HCT116 (cell line): ENCODE data around the gene TNFRSF18. TPM values are rescaled to one million over a fixed set of nuclear protein-coding genes. Genes with fewer than 3 reads are reported as not detected.

ENCODE experiments used
- ATAC-seq: fragments of 200-7000 bp; cut with Tn5 transposase; 2 replicates; pipeline ENCODE4 v1.9.1; 2020; ENCODE audit warnings: mild to moderate bottlenecking, moderate library complexity
- BruUV-seq: library from RNA; stranded (reverse); fragments of 400-500 nt; replicated peaks from 2 replicates; lab custom pipeline; 2021; lab: Mats Ljungman, UMichigan
- CTCF ChIA-PET: fragments of 300-600 bp; sonication (Branson Sonifier 250); formaldehyde crosslinking; loops from one replicate; lab custom pipeline; 2021; ENCODE audit warnings: antibody characterized with exemption; lab: Charles Lee
- POLR2A ChIA-PET: fragments of 300-600, 350-600 bp; sonication (Branson Sonifier 250); formaldehyde crosslinking; loops from one replicate; lab custom pipeline; 2021; ENCODE audit warnings: antibody characterized with exemption; lab: Charles Lee
- RAD21 ChIA-PET, 2 experiments: fragments of 300-600 bp; sonication (Branson Sonifier 250); formaldehyde crosslinking; loops; one replicate each; lab custom pipeline; 2023; ENCODE audit warnings: low total read pairs in 2 of 2; ENCODE audit not compliant: uncharacterized antibody in 2 of 2, unreplicated experiment in 2 of 2, low non-redundant PET in 1 of 2; lab: Charles Lee
- DNase-seq: peaks from one replicate; pipeline ENCODE4 v3.0.0-alpha.2; 2010; ENCODE audit warnings: low read depth, low spot score
- H2AFZ ChIP-seq: fragments of 200-600 bp; shearing (Covaris generic), sonication (generic); 2 replicates; pipeline ENCODE4 v1.6.1; 2017; ENCODE audit warnings: low read depth, mixed run types, mixed read lengths, antibody characterized with exemption, low read length; ENCODE audit not compliant: poor library complexity, severe bottlenecking
- H3K27ac ChIP-seq: 2 replicates; pipeline ENCODE4 v1.5.1; 2012; ENCODE audit warnings: low read depth, low read length
- H3K27me3 ChIP-seq: fragments of 200-600 bp; sonication (generic); 2 replicates; pipeline ENCODE4 v1.6.1; 2016; ENCODE audit warnings: mixed run types, low read length, mixed read lengths; ENCODE audit not compliant: insufficient read depth
- H3K36me3 ChIP-seq, 2 experiments: fragments of 200-500 bp in 1 of 2; fragments of 200-600 bp in 1 of 2; sonication (Bioruptor generic) in 1 of 2; sonication (generic) in 1 of 2; 2 replicates each; pipeline versions ENCODE4 v1.5.1 to v1.6.1; 2014 to 2016; ENCODE audit warnings: low read length in 2 of 2, inconsistent platforms in 1 of 2, mixed read lengths in 1 of 2, mixed run types in 1 of 2; ENCODE audit not compliant: insufficient read depth in 2 of 2, control insufficient read depth in 1 of 2
- H3K4me1 ChIP-seq, 2 experiments: fragments of 200-600 bp in 1 of 2; sonication (generic) in 1 of 2; 2 replicates each; pipeline versions ENCODE4 v1.5.1 to v1.6.1; 2012 to 2017; ENCODE audit warnings: low read length in 2 of 2, inconsistent platforms in 1 of 2, mild to moderate bottlenecking in 1 of 2, mixed read lengths in 1 of 2, mixed run types in 1 of 2, moderate library complexity in 1 of 2; ENCODE audit not compliant: insufficient read depth in 2 of 2, control insufficient read depth in 1 of 2
- H3K4me2 ChIP-seq: fragments of 200-600 bp; sonication (generic); 2 replicates; pipeline ENCODE4 v1.6.1; 2017; ENCODE audit warnings: mixed run types, low read length, mixed read lengths
- H3K4me3 ChIP-seq, 2 experiments: fragments of 200-600 bp in 1 of 2; sonication (generic) in 1 of 2; replicated peaks in 1 of 2; 2 replicates each; pipeline ENCODE4 v1.5.1; 2011 to 2016; ENCODE audit warnings: low read length in 2 of 2, control low read depth in 1 of 2, low read depth in 1 of 2, mild to moderate bottlenecking in 1 of 2, mixed read lengths in 1 of 2, mixed run types in 1 of 2
- H3K79me2 ChIP-seq: fragments of 200-600 bp; sonication (generic); 2 replicates; pipeline ENCODE4 v1.6.1; 2017; ENCODE audit warnings: mild to moderate bottlenecking, mixed run types, low read length, moderate library complexity, mixed read lengths; ENCODE audit not compliant: insufficient read depth
- H3K9ac ChIP-seq: fragments of 200-600 bp; sonication (generic); 2 replicates; pipeline ENCODE4 v1.6.1; 2016; ENCODE audit warnings: low read length, mixed read lengths
- H3K9me2 ChIP-seq: fragments of 200-600 bp; sonication (generic), shearing (Covaris generic); 2 replicates; pipeline ENCODE4 v1.6.1; 2017; ENCODE audit warnings: mixed run types, mild to moderate bottlenecking, moderate library complexity; ENCODE audit not compliant: insufficient read depth
- H3K9me3 ChIP-seq, 2 experiments: fragments of 200-500 bp in 1 of 2; fragments of 200-600 bp in 1 of 2; sonication (Bioruptor generic) in 1 of 2; sonication (generic) in 1 of 2; 2 replicates each; pipeline ENCODE4 v1.6.1; 2014 to 2017; ENCODE audit warnings: low read length in 2 of 2, mixed read lengths in 2 of 2, inconsistent platforms in 1 of 2, low read depth in 1 of 2, mild to moderate bottlenecking in 1 of 2, mixed run types in 1 of 2, moderate library complexity in 1 of 2; ENCODE audit not compliant: control insufficient read depth in 1 of 2, insufficient read depth in 1 of 2
- H4K20me1 ChIP-seq: fragments of 200-600 bp; sonication (generic), shearing (Covaris generic); 2 replicates; pipeline ENCODE4 v1.6.1; 2017; ENCODE audit warnings: mixed run types, mild to moderate bottlenecking, moderate library complexity; ENCODE audit not compliant: insufficient read depth
- CBX3 ChIP-seq: IDR thresholded peaks from 2 replicates; pipeline ENCODE4 v1.6.1; 2012; ENCODE audit warnings: low read depth
- CTCF ChIP-seq, 3 experiments: fragments of 200-600 bp in 1 of 3; sonication (generic) in 1 of 3; IDR thresholded peaks in 2 of 3; conservative IDR thresholded peaks in 1 of 3; 2 replicates each; pipeline ENCODE4 v1.5.1; 2012 to 2017; ENCODE audit warnings: low read depth in 2 of 3, low read length in 2 of 3, antibody characterized with exemption in 1 of 3, borderline replicate concordance in 1 of 3, control low read depth in 1 of 3, mild to moderate bottlenecking in 1 of 3, mixed read lengths in 1 of 3, mixed run types in 1 of 3, moderate library complexity in 1 of 3; ENCODE audit not compliant: insufficient read depth in 1 of 3
- EGR1 ChIP-seq: IDR thresholded peaks from 2 replicates; pipeline ENCODE4 v1.6.1; 2012; ENCODE audit warnings: low read depth
- EZH2phosphoT487 ChIP-seq: fragments of 200-600 bp; IDR thresholded peaks from 2 replicates; pipeline ENCODE4 v1.6.1; 2018; ENCODE audit warnings: antibody characterized with exemption, borderline replicate concordance
- POLR2A ChIP-seq: IDR thresholded peaks from 2 replicates; pipeline ENCODE4 v1.7.0; 2011; ENCODE audit warnings: borderline replicate concordance; ENCODE audit not compliant: insufficient read depth, insufficient read length; ENCODE audit errors: extremely low read depth
- YY1 ChIP-seq: IDR thresholded peaks from 2 replicates; pipeline ENCODE4 v1.6.1; 2011; ENCODE audit warnings: low read length, low read depth, moderate library complexity, mild to moderate bottlenecking; ENCODE audit not compliant: insufficient replicate concordance; ENCODE audit errors: extremely low read depth
- ZBTB33 ChIP-seq: IDR thresholded peaks from 2 replicates; pipeline ENCODE4 v1.6.1; 2011; ENCODE audit warnings: mild to moderate bottlenecking, low read length, moderate library complexity; ENCODE audit not compliant: insufficient replicate concordance; ENCODE audit errors: extremely low read depth
- ZNF274 ChIP-seq: fragments of 200-500 bp; sonication (Bioruptor generic); IDR thresholded peaks from 2 replicates; pipeline ENCODE4 v1.6.1; 2014; ENCODE audit warnings: mild to moderate bottlenecking, low read depth, low read length, inconsistent platforms
- intact Hi-C: fragments of 100-400 bp; cut with micrococcal nuclease; formaldehyde crosslinking; loops from 2 replicates; pipeline ENCODE4 v1.10.0; 2022
- total RNA-seq: library from RNA; stranded (reverse); gene quantifications from one replicate; pipeline ENCODE4 v1.2.1, GENCODE V29; 2021; ENCODE audit not compliant: unreplicated experiment

TNFRSF18 gene
- total RNA-seq, 1 experiment from 2014 or later: 56.2 TPM

DNA sequence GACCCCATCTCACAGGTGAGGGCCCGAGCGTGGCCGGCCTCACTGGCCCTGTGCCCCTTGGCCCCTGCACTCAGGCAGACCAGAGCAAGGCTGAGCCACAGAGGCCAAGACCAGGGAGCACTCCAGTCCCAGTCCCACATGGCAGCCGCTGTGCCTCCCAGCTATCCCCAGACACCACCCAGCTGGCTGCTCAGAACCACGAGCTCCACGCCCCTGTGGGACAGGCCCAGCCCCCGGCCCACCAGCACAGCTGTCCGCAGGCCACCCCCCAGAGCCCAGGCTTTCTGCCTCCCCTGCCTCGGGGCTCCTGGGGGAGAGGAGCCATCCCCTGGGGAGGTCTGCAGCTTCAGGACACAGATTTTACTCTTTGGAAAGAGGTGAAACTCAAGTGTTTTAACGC is 49.2 kb upstream of the TNFRSF18 start:
- RAD21 ChIA-PET: no interaction called here
- Histone ChIP-seq H3K4me2 (no peak overlapping the region), H3K9me3 (no peaks in the 10 kb centered on the region), H2AFZ (no peak overlapping the region), H4K20me1 (no peaks in the 10 kb centered on the region), H3K4me3 (no peak overlapping the region), H3K9me2 (no peaks in the 10 kb centered on the region), H3K9ac (no peak overlapping the region), H3K36me3 (peaks cover 17 to 39% of the 10 kb centered on the region in 2 experiments; a peak in 3 of 4 replicates), H3K27ac (no peak overlapping the region), H3K27me3 (no peaks in the 10 kb centered on the region), H3K79me2 (peaks cover 4% of the 10 kb centered on the region; the same call in 1 of the 2 replicates), H3K4me1 (peaks cover 4 to 6% of the 10 kb centered on the region in 2 experiments; a peak in 3 of 4 replicates)
- ATAC-seq: no peak
- BruUV-seq: no TSS peak
- CTCF ChIA-PET: no interaction called here
- POLR2A ChIA-PET: no interaction called here
- TF ChIP-seq POLR2A (no peak), EGR1 (no peak), CBX3 (no peak), EZH2phosphoT487 (no peak), CTCF (IDR thresholded peaks at IDR 0.05 in 2 of 3, conservative IDR thresholded peaks at IDR 0.05 in 1 of 3; ENCODE audit: borderline replicate concordance in 1 of 3, insufficient read depth in 1 of 3, low read depth in 2 of 3, low read length in 2 of 3) (no peak), ZBTB33 (no peak), YY1 (no peak), ZNF274 (no peak)
- intact Hi-C loops: no loop called here
- no peak for DNase-seq
